Testis (tissue), 2 donors: ENCODE results near the gene GRIA3.

Experiments
- POLR2A ChIP-seq: fragments of 450-650 bp; IDR thresholded peaks from one replicate; pipeline ENCODE4 v1.6.1; 2017; ENCODE audit warnings: antibody characterized with exemption, mild to moderate bottlenecking, moderate library complexity
- TF ChIP-seq, protein P1 (sequence below), 3 experiments: fragments of 450-650 bp in 2 of 3; fragments of 200-600 bp in 1 of 3; sonication (generic) in 1 of 3; IDR thresholded peaks; one replicate each; pipeline ENCODE4 v1.5.1; 2016 to 2019; ENCODE audit warnings: antibody characterized with exemption in 3 of 3, mild to moderate bottlenecking in 2 of 3, moderate library complexity in 1 of 3

DNA sequence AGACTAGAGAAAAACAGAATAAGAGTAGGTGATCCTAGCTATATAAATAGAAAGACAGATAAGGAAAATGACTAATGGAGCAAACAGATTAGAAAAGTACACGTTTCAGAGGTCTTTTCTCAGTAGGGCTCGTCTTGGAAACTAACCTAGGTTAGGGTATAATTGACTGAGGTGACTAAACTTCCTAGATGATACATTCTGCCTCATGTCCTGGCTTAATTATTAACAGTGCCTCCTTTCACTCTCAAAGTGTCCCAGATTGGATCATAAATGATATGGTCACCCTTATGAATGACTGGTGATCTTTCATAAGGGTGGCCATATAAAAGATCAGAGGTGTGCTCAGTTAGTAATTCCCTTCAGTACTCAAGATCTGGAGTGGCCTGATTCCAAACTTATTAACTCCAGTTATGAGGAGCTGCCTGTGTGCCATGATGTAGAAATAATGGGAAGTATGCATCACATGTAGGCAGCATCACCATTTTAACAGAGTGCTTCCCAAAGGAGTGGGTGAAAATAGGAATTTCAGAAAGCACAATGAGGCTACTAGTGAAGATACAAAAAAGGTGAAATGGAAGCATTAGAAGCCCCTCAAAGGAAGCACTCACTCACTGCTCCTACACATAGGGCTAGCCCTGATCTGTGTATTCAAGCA is 14.7 kb upstream of the GRIA3 start:
- TF ChIP-seq, protein P1, sequence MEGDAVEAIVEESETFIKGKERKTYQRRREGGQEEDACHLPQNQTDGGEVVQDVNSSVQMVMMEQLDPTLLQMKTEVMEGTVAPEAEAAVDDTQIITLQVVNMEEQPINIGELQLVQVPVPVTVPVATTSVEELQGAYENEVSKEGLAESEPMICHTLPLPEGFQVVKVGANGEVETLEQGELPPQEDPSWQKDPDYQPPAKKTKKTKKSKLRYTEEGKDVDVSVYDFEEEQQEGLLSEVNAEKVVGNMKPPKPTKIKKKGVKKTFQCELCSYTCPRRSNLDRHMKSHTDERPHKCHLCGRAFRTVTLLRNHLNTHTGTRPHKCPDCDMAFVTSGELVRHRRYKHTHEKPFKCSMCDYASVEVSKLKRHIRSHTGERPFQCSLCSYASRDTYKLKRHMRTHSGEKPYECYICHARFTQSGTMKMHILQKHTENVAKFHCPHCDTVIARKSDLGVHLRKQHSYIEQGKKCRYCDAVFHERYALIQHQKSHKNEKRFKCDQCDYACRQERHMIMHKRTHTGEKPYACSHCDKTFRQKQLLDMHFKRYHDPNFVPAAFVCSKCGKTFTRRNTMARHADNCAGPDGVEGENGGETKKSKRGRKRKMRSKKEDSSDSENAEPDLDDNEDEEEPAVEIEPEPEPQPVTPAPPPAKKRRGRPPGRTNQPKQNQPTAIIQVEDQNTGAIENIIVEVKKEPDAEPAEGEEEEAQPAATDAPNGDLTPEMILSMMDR (IDR thresholded peaks at IDR 0.05) = no peak
- TF ChIP-seq POLR2A = no peak
